Activated T-cell treated with anti-CD3 and anti-CD28 coated beads, Interleukin-2, amount 50 U/mL, for 24 hours (primary cell): ENCODE data around the gene BEAN1.
"Not testable (repeated sequence)": the region's sequence is repeated elsewhere in the genome, so short reads cannot be mapped to it uniquely, and the experiment has no call there.

ENCODE experiments used
- DNase-seq: peaks from one replicate; pipeline ENCODE4 v3.0.0-alpha.2; 2020
- H3K27ac Mint-ChIP-seq: 2 replicates; pipeline ENCODE4 v1.8.0; 2020; ENCODE audit warnings: mild to moderate bottlenecking, mixed read lengths
- H3K27me3 Mint-ChIP-seq: 2 replicates; pipeline ENCODE4 v1.8.0; 2020; ENCODE audit warnings: mixed read lengths
- H3K36me3 Mint-ChIP-seq: 2 replicates; pipeline ENCODE4 v1.8.0; 2020; ENCODE audit warnings: low read depth, mixed read lengths
- H3K4me1 Mint-ChIP-seq: 2 replicates; pipeline ENCODE4 v1.8.0; 2020; ENCODE audit warnings: low read depth, mixed read lengths
- H3K4me3 Mint-ChIP-seq: 2 replicates; pipeline ENCODE4 v1.8.0; 2020; ENCODE audit warnings: mild to moderate bottlenecking, moderate library complexity, mixed read lengths
- H3K9me3 Mint-ChIP-seq: 2 replicates; pipeline ENCODE4 v1.8.0; 2020; ENCODE audit warnings: mixed read lengths

Gene BEAN1

GRCh38 chr16:66485376-66485775 is 58.3 kb downstream of the BEAN1 start:
- H3K27me3 Mint-ChIP-seq: no peaks in the 10 kb centered on the region
- H3K4me1 Mint-ChIP-seq: peaks cover 15% of the 10 kb centered on the region
- H3K4me3 Mint-ChIP-seq: no peak overlapping the region
- H3K36me3 Mint-ChIP-seq: no peaks in the 10 kb centered on the region
- H3K9me3 Mint-ChIP-seq: no peaks in the 10 kb centered on the region
- H3K27ac Mint-ChIP-seq: no peak overlapping the region
- no peak for DNase-seq

DNA sequence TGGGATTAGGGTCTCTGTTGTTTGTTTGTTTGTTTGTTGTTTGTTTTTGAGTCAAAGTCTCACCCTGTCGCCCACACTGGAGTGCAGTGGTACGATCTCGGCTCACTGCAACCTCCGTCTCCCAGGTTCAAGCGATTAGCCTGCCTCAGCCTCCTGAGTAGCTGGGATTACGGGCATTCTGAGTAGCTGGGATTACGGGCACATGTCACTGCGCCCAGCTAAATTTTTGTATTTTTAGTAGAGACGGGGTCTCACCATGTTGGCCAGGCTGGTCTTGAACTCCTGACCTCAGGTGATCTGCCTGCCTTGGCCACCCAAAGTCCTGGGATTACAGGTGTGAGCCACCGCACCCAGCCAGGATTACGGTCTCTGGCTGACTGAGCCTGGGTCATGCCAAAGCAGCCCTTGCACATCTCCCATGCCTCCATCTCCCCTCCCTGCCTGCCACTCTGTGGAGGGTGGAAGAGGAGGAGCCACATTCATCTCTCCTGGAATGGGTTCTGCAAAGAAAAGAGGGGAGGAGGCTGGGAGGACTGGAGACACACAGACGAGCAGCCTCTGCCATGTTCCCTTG is 59.2 kb downstream of the BEAN1 start:
- no peak for DNase-seq
- Mint-ChIP-seq H3K27me3 (no peaks in the 10 kb centered on the region), H3K9me3 (no peaks in the 10 kb centered on the region), H3K27ac (no peak overlapping the region), H3K36me3 (no peaks in the 10 kb centered on the region), H3K4me1 (peaks cover 17% of the 10 kb centered on the region), H3K4me3 (no peak overlapping the region)

DNA sequence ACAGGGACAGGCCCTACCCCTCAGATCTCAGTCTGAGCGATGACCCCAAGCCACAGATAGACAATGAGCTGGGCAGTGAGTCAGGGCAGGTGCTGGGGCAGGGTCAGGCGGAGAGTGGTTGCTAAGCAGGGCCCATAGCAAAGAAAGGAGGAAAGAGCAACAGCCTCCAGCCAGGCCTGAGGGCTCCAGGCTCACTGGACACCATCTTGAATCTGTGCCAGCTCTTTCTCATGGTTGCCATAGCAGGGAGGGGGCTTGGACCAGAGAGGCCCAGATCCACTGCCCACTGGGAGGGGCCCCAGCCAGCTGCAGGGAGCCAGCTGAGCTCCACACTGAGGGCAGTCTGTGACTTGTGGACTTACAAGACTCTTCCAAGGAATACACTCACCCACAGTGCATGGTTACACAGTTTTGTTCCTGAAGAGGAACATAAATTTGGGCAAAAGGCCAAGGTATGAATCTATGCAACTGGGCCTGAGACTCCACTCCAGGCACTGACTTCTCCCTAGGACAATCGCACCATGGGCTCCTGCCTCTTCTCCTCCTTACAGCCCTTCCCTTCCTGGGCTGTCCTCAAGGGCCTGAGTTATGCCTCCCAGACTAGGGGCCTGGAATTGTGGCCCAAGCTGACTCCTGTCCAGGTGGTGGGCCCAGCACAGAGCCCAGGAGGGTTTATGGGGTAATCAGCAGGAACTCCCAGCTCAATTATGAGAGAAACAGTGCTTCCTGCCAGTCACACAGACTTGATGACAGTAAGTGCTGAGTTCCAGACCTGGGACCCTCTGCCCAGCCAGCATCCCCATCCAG is 59.9 kb downstream of the BEAN1 start:
- H3K27ac Mint-ChIP-seq: no peak overlapping the region
- H3K4me3 Mint-ChIP-seq: no peak overlapping the region
- H3K4me1 Mint-ChIP-seq: peaks cover 19% of the 10 kb centered on the region
- DNase-seq: no peak
- no peaks in the 10 kb centered on the region for H3K9me3 Mint-ChIP-seq
- no peaks in the 10 kb centered on the region for H3K27me3 Mint-ChIP-seq
- H3K36me3 Mint-ChIP-seq: no peaks in the 10 kb centered on the region

GRCh38 chr16:66487580-66488275 is 60.6 kb downstream of the BEAN1 start:
- H3K4me1 Mint-ChIP-seq: peaks cover 19% of the 10 kb centered on the region
- H3K9me3 Mint-ChIP-seq: no peaks in the 10 kb centered on the region
- no peak for DNase-seq
- H3K4me3 Mint-ChIP-seq: no peak overlapping the region
- H3K27me3 Mint-ChIP-seq: no peaks in the 10 kb centered on the region
- no peaks in the 10 kb centered on the region for H3K36me3 Mint-ChIP-seq
- H3K27ac Mint-ChIP-seq: peak overlapping the region; percentile 13

DNA sequence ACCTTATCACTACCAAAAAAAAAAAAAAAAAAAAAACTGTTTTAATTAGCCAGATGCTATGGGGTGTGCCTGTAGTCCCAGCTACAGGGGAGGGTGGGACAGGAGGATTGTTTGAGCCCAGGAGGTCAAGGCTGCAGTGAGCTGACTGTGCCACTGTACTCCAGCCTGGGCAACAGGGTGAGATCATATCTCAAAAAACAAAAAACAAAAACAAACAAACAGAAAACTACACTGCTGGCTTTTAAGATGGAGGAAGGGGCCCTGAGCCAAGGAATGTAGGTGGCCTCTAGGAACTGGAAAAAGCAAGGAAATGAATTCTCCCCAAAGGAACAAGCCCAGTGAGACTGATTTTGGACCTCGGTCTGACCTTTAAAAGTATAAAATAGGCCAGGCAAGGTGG is 61.4 kb downstream of the BEAN1 start:
- Mint-ChIP-seq H3K9me3 (no peaks in the 10 kb centered on the region), H3K36me3 (no peaks in the 10 kb centered on the region), H3K4me1 (peaks cover 11% of the 10 kb centered on the region), H3K4me3 (no peak overlapping the region), H3K27ac (no peak overlapping the region), H3K27me3 (no peaks in the 10 kb centered on the region)
- no peak for DNase-seq

GRCh38 chr16:66489385-66489784 is 62.3 kb downstream of the BEAN1 start:
- DNase-seq: no peak
- H3K27ac Mint-ChIP-seq: no peak overlapping the region
- no peaks in the 10 kb centered on the region for H3K36me3 Mint-ChIP-seq
- H3K4me1 Mint-ChIP-seq: peaks cover 3% of the 10 kb centered on the region
- H3K27me3 Mint-ChIP-seq: no peaks in the 10 kb centered on the region
- H3K9me3 Mint-ChIP-seq: no peaks in the 10 kb centered on the region
- H3K4me3 Mint-ChIP-seq: no peak overlapping the region

- Mint-ChIP-seq H3K9me3 (no peaks in the 10 kb centered on the region), H3K27ac (no peak overlapping the region), H3K4me1 (peaks cover 3% of the 10 kb centered on the region), H3K4me3 (no peak overlapping the region), H3K36me3 (no peaks in the 10 kb centered on the region), H3K27me3 (no peaks in the 10 kb centered on the region)
- DNase-seq: peak; percentile 12
These were observed 62.7 kb downstream of the BEAN1 start for GRCh38 chr16:66489818-66490217.

DNA sequence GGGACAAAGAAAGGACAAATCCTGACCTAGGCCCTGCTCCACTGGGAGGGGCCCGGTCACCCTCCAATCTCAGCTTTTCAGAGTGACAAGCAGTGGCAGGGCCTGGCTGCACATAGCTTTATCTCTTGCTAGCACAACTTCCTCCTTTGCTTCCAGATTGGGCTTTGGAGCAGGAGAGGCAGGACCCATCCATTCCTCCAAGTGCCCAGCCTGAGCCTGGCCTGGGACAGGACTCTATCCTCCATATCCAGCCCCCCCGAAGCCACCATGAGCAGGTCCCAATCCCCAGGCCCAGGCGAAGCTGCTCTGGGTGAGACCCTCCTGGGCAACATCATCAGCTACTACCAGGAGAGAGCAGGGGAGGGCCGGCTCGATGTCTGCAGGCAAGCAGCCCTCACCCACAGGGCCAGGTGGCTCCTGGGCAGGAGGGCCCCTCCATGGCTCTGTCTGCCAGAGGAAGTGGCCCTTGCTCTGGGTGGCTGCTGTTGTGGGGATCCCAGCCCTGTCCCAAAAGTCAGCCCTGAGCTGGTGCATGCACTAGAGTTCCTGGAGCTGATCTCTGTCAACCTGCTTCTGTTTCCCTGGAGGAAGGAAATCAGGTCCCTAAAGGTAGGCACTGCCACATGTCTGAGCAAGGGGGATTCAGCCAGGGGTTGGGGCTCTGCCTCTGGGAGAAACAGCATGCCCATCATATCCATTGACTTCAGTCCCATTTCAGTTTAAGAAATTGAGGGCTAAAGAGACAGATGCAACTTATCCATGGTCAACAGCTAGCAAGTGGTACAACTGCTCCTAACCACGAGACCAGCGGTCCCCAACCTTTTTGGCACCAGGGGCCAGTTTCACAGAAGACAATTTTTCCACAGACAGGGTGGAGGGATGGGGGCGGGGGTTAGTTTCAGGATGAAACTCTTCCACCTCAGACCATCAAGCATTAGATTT is 64.0 kb downstream of the BEAN1 start:
- H3K36me3 Mint-ChIP-seq: no peaks in the 10 kb centered on the region
- peaks cover 3% of the 10 kb centered on the region for H3K4me1 Mint-ChIP-seq
- no peaks in the 10 kb centered on the region for H3K9me3 Mint-ChIP-seq
- no peak overlapping the region for H3K27ac Mint-ChIP-seq
- peak; percentile 28 for DNase-seq
- H3K27me3 Mint-ChIP-seq: no peaks in the 10 kb centered on the region
- H3K4me3 Mint-ChIP-seq: no peak overlapping the region

DNA sequence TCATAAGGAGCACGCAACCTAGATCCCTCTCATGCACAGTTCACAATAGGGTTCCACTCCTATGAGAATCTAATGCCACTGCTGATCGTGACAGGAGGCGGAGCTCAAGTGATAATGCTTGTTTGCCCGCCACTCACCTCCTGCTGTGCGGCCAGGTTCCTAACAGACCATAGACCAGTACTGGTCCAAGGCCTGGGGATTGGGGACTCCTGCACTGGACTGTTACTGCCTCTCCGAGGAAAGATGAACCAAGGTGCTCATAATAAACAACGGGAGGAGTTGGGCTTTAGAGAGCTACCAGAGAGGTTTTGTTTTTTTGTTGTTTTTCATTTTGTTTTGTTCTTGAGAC is 64.6 kb downstream of the BEAN1 start:
- no peak overlapping the region for H3K27ac Mint-ChIP-seq

GRCh38 chr16:66493490-66494401 is 66.7 kb downstream of the BEAN1 start:
- Mint-ChIP-seq H3K9me3 (no peaks in the 10 kb centered on the region), H3K27ac (no peak overlapping the region), H3K27me3 (no peaks in the 10 kb centered on the region), H3K36me3 (no peaks in the 10 kb centered on the region), H3K4me1 (peaks cover 3% of the 10 kb centered on the region), H3K4me3 (no peak overlapping the region)
- peak; percentile 21 for DNase-seq

More for the DNA sequence above, 64.6 kb downstream of the BEAN1 start:
- Mint-ChIP-seq H3K27me3 (no peaks in the 10 kb centered on the region), H3K4me1 (peaks cover 3% of the 10 kb centered on the region), H3K4me3 (no peak overlapping the region), H3K36me3 (no peaks in the 10 kb centered on the region), H3K9me3 (no peaks in the 10 kb centered on the region)
- DNase-seq: peak; percentile 6

GRCh38 chr16:66494916-66495315 is 67.8 kb downstream of the BEAN1 start:
- Mint-ChIP-seq H3K27me3 (no peaks in the 10 kb centered on the region), H3K27ac (no peak overlapping the region), H3K4me3 (no peak overlapping the region), H3K9me3 (no peaks in the 10 kb centered on the region), H3K4me1 (peaks cover 3% of the 10 kb centered on the region), H3K36me3 (no peaks in the 10 kb centered on the region)
- DNase-seq: peak; percentile 2

DNA sequence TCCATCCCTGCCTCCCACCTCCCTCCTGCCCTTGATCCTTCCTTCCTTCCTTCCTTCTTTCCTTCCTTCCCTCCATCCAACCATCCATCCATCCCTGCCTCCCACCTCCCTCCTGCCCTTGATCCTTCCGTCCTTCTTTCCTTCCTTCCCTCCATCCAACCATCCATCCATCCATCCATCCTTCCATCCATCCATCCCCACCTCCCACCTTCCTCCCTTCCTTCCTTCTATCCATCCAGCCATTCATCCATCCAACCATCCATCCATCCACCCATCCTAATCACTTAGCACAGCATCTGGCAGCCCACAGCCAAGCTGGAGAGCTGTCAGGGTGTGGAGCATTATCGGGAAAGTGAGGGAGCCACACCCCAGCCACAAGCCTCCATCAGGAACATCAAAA is 68.3 kb downstream of the BEAN1 start:
- H3K27me3 Mint-ChIP-seq: no peaks in the 10 kb centered on the region
- no peaks in the 10 kb centered on the region for H3K9me3 Mint-ChIP-seq
- no peak overlapping the region for H3K27ac Mint-ChIP-seq
- H3K36me3 Mint-ChIP-seq: no peaks in the 10 kb centered on the region
- no peak overlapping the region for H3K4me3 Mint-ChIP-seq
- no peak for DNase-seq
- peaks cover 3% of the 10 kb centered on the region for H3K4me1 Mint-ChIP-seq

GRCh38 chr16:66496226-66496625 is 69.1 kb downstream of the BEAN1 start:
- not testable (repeated sequence) for H3K27me3 Mint-ChIP-seq, H3K36me3 Mint-ChIP-seq, H3K27ac Mint-ChIP-seq, DNase-seq, H3K4me3 Mint-ChIP-seq, H3K4me1 Mint-ChIP-seq, H3K9me3 Mint-ChIP-seq
